ENCODE data around the gene POLR2A.

The POLR2A gene

GRCh38 chr17:7438656-7439460 lies 45.3 kb upstream of the POLR2A start:
- no peak for TF ChIP-seq CTCF (IDR thresholded peaks at IDR 0.05; ENCODE audit: low read depth, low read length)
- peak overlapping the region; percentile 27 for H3K4me3 ChIP-seq (ENCODE audit: low read depth, low read length)
- DNase-seq (ENCODE audit: low read depth, low spot score), result no peak
- in situ Hi-C loops (cut with HindIII; ENCODE audit: low sequenced_read_pairs), result no loop called here

GRCh38 chr17:7439462-7440112 lies 44.6 kb upstream of the POLR2A start, which contains the start of gene FGF11:
TSS of gene FGF11 (plus strand) at chr17:7439512. CDS start at chr17:7439621, 109 bp downstream.
- in situ Hi-C loops (cut with HindIII; ENCODE audit: low sequenced_read_pairs), result no loop called here
- TF ChIP-seq CTCF (IDR thresholded peaks at IDR 0.05; ENCODE audit: low read depth, low read length), result no peak
- H3K4me3 ChIP-seq (ENCODE audit: low read depth, low read length), result peak within 1 kb of the TSS; percentile 39
- no peak for DNase-seq (ENCODE audit: low read depth, low spot score)

GRCh38 chr17:7440113-7440833 lies 43.9 kb upstream of the POLR2A start:
- peak; percentile 6 for DNase-seq (ENCODE audit: low read depth, low spot score)
- peak overlapping the region; percentile 39 for H3K4me3 ChIP-seq (ENCODE audit: low read depth, low read length)
- no peak for TF ChIP-seq CTCF (IDR thresholded peaks at IDR 0.05; ENCODE audit: low read depth, low read length)
- in situ Hi-C loops (cut with HindIII; ENCODE audit: low sequenced_read_pairs), result no loop called here

- H3K4me3 ChIP-seq (ENCODE audit: low read depth, low read length), result peak overlapping the region; percentile 39
- in situ Hi-C loops (cut with HindIII; ENCODE audit: low sequenced_read_pairs), result no loop called here
- peak; percentile 29 for DNase-seq (ENCODE audit: low read depth, low spot score)
- TF ChIP-seq CTCF (IDR thresholded peaks at IDR 0.05; ENCODE audit: low read depth, low read length), result no peak
Observed at GRCh38 chr17:7440834-7441195, 43.4 kb upstream of the POLR2A start.

- no peak overlapping the region for H3K4me3 ChIP-seq (ENCODE audit: low read depth, low read length)
- in situ Hi-C loops (cut with HindIII; ENCODE audit: low sequenced_read_pairs), result no loop called here
- no peak for DNase-seq (ENCODE audit: low read depth, low spot score)
- no peak for TF ChIP-seq CTCF (IDR thresholded peaks at IDR 0.05; ENCODE audit: low read depth, low read length)
Observed at GRCh38 chr17:7441266-7441665, 42.9 kb upstream of the POLR2A start.

GRCh38 chr17:7442142-7442541 lies 42.0 kb upstream of the POLR2A start:
- H3K4me3 ChIP-seq (ENCODE audit: low read depth, low read length), result no peak overlapping the region
- DNase-seq (ENCODE audit: low read depth, low spot score), result no peak
- TF ChIP-seq CTCF (IDR thresholded peaks at IDR 0.05; ENCODE audit: low read depth, low read length), result no peak
- in situ Hi-C loops (cut with HindIII; ENCODE audit: low sequenced_read_pairs), result no loop called here
